Naive thymus-derived CD8-positive, alpha-beta T cell (primary cell): Measurements from ENCODE around the gene KCNN3. TPM values are rescaled to one million over a fixed set of nuclear protein-coding genes. Genes with fewer than 3 reads are reported as not detected.

Experiments used
- ATAC-seq, 2 donors: fragments of 150-1000 bp; cut with Tn5 transposase in 1 of 2; sonication (Bioruptor Pico), chemical (Tn5 transposase) in 1 of 2; 1 replicate in 1 of 2; 2 replicates in 1 of 2; pipeline ENCODE4 v1.10.0; 2021; ENCODE audit warnings: mild to moderate bottlenecking in 2 of 2, moderate library complexity in 2 of 2
- POLR2A ChIA-PET: fragments of 350-600 bp; sonication (Branson Sonifier 250); formaldehyde crosslinking; loops from one replicate; lab custom pipeline; 2021; ENCODE audit warnings: antibody characterized with exemption; lab: Charles Lee
- DNase-seq, 10 donors: peaks; one replicate each; pipeline versions ENCODE4 v3.0.0 to v3.0.0-alpha.2; 2020 to 2022
- H3K27ac Mint-ChIP-seq, 10 donors: one replicate each; pipeline ENCODE4 v1.8.0; 2020 to 2022; ENCODE audit warnings: mild to moderate bottlenecking in 10 of 10, mixed read lengths in 10 of 10, moderate library complexity in 4 of 10, inconsistent platforms in 1 of 10
- H3K27me3 Mint-ChIP-seq, 5 donors: one replicate each; pipeline ENCODE4 v1.8.0; 2021 to 2022; ENCODE audit warnings: mixed read lengths in 5 of 5
- H3K36me3 Mint-ChIP-seq, 3 donors: one replicate each; pipeline ENCODE4 v1.8.0; 2020 to 2022; ENCODE audit warnings: mixed read lengths in 3 of 3, mild to moderate bottlenecking in 2 of 3, inconsistent platforms in 1 of 3
- H3K4me1 Mint-ChIP-seq, 4 donors: one replicate each; pipeline ENCODE4 v1.8.0; 2021 to 2022; ENCODE audit warnings: mixed read lengths in 4 of 4
- H3K4me3 Mint-ChIP-seq, 10 donors: one replicate each; pipeline ENCODE4 v1.8.0; 2020 to 2022; ENCODE audit warnings: mild to moderate bottlenecking in 10 of 10, mixed read lengths in 10 of 10, moderate library complexity in 6 of 10, inconsistent platforms in 1 of 10
- H3K9me3 Mint-ChIP-seq, 9 donors: one replicate each; pipeline ENCODE4 v1.8.0; 2020 to 2022; ENCODE audit warnings: mixed read lengths in 9 of 9, mild to moderate bottlenecking in 3 of 9, inconsistent platforms in 1 of 9, moderate library complexity in 1 of 9
- polyA plus RNA-seq, 3 donors: library from polyadenylated mRNA; unstranded; fragments of 300-500 nt; fragmentation: Illumina TruSeq; gene quantifications; one replicate each; pipeline ENCODE4 v1.2.3, GENCODE V29; 2021
- total RNA-seq, 8 experiments: library from RNA in 2 of 8; stranded (reverse) in 2 of 8; gene quantifications; one replicate each; pipeline ENCODE4 v1.2.3 and lab custom pipeline; 2021 to 2026

The KCNN3 gene
- total and polyA plus RNA-seq, 5 experiments from 2014 or later: 0.08 TPM; not detected in 4

DNA sequence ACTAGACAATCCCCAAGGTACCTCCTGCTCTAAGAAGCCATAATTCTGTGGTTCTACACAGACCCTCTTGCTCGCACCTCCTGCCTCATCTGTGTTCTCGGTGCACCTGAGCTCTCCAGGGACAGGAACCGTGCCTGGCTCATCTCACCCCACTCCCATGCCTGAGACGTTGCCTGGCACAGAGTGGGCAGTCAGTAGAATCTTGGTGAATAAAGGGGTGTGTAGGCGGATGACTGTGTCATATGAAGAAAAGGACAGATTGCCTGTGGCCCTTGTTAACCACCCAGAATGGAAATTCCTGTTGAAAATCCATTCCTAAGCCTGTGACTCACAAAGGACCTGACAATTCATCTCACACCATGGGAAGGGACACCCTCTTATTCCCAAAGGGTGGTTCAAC is 92.9 kb downstream of the KCNN3 start:
- no peak overlapping the region for H3K27ac Mint-ChIP-seq
- POLR2A ChIA-PET: no interaction called here
- H3K4me3 Mint-ChIP-seq: no peak overlapping the region
- H3K36me3 Mint-ChIP-seq: peaks cover 0 to 3% (median 0%) of the 10 kb centered on the region in 3 donors
- H3K9me3 Mint-ChIP-seq: peaks cover 0 to 2% (median 0%) of the 10 kb centered on the region in 9 donors
- ATAC-seq: no peak
- peaks cover 0 to 6% (median 3%) of the 10 kb centered on the region in 4 donors for H3K4me1 Mint-ChIP-seq
- H3K27me3 Mint-ChIP-seq: no peaks in the 10 kb centered on the region
- no peak for DNase-seq

DNA sequence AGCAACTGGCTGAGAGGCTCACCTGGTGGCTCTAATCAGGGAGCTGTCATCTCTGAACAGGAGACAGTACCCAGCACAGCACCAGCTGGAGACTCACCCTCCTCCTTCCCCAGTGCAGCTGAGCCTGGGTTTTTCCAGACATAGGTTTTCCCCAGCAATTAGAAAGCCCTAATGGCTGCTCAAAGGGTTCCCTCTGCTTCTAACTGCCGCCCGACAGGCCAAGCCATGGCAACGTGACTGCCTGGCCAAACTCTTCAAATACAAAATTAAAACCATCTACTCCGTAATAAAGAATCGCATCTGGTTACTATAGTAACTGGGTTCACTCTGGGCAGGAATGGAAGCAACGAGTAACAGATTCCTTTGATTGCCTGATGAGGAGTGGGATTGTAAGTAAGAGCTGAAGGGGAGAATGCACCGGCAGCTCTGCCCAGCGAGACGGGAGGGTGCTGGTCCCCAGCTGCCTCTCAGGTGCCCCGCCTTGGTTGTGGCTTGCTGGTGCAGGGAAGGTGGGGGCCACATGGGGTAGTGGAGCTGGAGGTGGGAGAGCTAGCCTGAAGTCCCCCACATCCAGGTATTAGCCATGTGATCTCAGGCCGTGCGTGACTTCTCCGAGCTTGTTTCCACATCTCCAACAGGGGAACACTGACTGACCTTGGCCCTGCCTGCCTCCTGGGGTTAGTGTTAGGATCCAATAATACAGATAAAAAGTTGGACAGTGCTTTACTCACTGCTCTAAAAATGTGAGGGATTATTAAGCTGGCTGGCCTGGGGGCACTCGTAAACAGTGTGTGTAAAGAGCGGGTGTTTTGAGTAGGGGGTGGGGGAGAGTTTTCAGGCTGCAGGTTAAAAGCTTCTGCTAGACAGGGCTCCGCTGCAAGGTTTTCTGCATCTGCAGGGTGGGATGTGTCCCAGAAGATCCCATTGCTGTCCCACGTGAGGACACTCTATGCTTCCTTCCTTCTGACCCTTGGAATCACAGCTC is 94.2 kb downstream of the KCNN3 start:
- POLR2A ChIA-PET: interaction anchor here (0.5 to 2.7 kb wide), 2 partner anchors 15 to 168 kb away, joined by 4 to 7 read pairs; no protein-coding TSS in a partner anchor
- H3K27me3 Mint-ChIP-seq: no peaks in the 10 kb centered on the region
- H3K27ac Mint-ChIP-seq: peak overlapping the region in 1 of 10 donors; percentile 50
- peaks cover 0 to 2% (median 0%) of the 10 kb centered on the region in 9 donors for H3K9me3 Mint-ChIP-seq
- ATAC-seq (no peak), DNase-seq (no peak)
- no peak overlapping the region for H3K4me3 Mint-ChIP-seq
- peaks cover 0 to 3% (median 0%) of the 10 kb centered on the region in 3 donors for H3K36me3 Mint-ChIP-seq
- H3K4me1 Mint-ChIP-seq: peaks cover 0 to 5% (median under 1%) of the 10 kb centered on the region in 4 donors

DNA sequence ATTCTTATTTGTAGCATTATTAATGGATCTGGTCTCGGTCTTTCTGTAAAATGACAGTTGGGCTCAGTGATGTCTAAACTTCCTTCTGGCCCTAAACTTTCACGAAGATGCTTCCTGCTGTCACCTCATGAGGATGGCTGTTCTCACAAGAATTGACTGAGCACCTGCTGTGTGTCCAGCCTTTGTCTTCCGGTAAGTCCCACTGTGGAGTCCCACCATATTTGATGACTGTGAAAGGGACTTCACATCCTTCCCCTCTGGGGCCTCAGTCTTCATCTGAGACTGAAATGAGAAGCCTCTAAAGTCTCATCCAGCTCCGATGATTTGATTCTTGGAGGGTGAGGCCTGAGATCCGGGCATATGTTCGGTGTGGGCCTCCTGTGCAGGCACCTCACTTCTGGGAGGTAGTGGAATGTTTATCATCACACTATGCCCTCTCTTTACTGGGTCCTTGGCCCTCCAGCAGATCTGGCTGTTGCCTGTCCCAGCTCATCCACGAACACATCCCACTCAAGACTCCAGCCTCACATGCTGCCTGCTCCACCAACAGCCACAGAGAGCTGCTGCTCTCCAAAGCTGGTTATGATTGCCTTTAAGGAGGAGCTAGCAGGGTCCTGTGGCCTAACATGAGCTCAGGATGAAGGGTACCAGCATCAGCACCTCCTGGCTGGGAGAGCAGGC is 95.8 kb downstream of the KCNN3 start:
- H3K27ac Mint-ChIP-seq: no peak overlapping the region
- no peak overlapping the region for H3K4me3 Mint-ChIP-seq
- POLR2A ChIA-PET: interaction anchor here (0.8 to 2.7 kb wide), 2 partner anchors 10 to 16 kb away, joined by 3 to 7 read pairs; no protein-coding TSS in a partner anchor
- peaks cover 0 to 5% (median under 1%) of the 10 kb centered on the region in 4 donors for H3K4me1 Mint-ChIP-seq
- peaks cover 0 to 1% (median 0%) of the 10 kb centered on the region in 3 donors for H3K36me3 Mint-ChIP-seq
- H3K9me3 Mint-ChIP-seq: peaks cover 0 to 2% (median 0%) of the 10 kb centered on the region in 9 donors
- DNase-seq (no peak), ATAC-seq (no peak)
- H3K27me3 Mint-ChIP-seq: no peaks in the 10 kb centered on the region

DNA sequence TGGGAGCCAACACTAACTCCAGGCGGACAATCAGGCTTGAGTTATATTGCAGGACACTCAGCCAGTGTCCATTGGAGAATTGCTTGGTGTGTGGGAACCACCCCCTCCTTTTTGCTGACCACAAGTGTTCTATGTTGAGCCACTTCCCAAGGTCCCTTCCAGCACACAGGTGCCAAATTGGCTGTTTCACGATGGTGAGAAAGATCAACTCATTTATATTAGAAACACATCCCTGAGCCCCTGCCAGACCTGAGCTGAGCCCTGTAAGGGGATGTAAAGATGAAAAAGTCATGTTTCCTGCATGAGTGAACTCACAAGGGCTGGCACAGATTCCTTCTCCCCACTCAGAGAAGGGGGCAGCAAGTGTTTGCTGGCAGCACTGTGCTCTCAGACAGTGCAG is 96.5 kb downstream of the KCNN3 start:
- H3K27me3 Mint-ChIP-seq: no peaks in the 10 kb centered on the region
- POLR2A ChIA-PET: interaction anchor here (2.7 kb wide), 1 partner anchor 17 kb away, joined by 7 read pairs; no protein-coding TSS in a partner anchor

DNA sequence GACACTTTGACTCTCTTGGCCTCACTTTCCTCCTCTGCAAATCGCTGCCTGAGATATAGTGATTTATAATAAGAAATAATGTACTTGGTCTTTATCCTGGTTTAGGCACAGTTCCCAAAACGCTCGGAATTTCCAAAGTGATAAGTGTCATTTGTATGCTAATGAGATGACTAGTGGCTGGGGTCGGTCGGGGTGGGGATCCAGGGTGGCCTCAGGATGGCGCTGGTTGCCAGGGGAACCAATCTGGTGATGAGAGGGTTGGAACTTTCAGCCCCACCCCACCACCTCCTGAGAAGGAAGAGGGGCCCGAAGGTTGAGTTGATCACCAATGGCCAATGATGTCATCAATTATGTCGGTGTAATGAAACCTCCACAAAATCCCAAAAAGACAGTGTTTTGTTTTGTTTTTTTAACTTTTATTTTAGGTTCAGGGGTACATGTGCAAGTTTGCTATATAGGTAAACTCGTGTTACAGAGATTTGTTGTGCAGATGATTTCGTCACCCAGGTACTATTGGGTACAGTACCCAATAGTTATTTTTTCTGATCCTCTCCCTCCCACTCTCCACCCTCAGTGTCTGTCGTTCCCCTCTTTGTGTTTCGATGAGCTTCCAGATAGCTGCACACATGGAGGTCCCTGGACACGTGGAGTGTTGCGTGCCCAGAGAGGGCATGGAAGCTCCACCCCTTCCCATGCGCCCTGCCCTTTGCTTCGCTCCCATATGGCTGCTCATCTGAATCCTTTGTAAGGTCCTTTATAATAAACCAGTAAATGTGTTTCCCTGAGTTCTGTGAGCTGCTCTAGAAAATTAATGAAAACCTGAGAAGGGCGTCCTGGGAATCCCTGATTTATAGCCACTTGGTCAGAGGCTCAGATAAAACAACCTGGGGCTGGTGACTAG is 97.2 kb downstream of the KCNN3 start:
- Mint-ChIP-seq H3K4me3 (no peak overlapping the region), H3K27ac (peak overlapping the region in 3 of 10 donors; percentile 26 to 37 (median 33)), H3K36me3 (no peaks in the 10 kb centered on the region), H3K9me3 (no peaks in the 10 kb centered on the region), H3K27me3 (no peaks in the 10 kb centered on the region), H3K4me1 (peaks cover 0 to 5% (median under 1%) of the 10 kb centered on the region in 4 donors)
- POLR2A ChIA-PET: interaction anchor here (2.7 kb wide), 1 partner anchor 18 kb away, joined by 7 read pairs; no protein-coding TSS in a partner anchor
- DNase-seq (peak in 8 of 10 donors; percentile 25 to 75 (median 38)), ATAC-seq (peak; percentile 64 to 66)

More for the DNA sequence above, 96.5 kb downstream of the KCNN3 start:
- Mint-ChIP-seq H3K9me3 (no peaks in the 10 kb centered on the region), H3K4me1 (peaks cover 0 to 5% (median under 1%) of the 10 kb centered on the region in 4 donors), H3K27ac (peak overlapping the region in 2 of 10 donors; percentile 9 to 53), H3K36me3 (no peaks in the 10 kb centered on the region), H3K4me3 (no peak overlapping the region)
- no peak for ATAC-seq
- no peak for DNase-seq

DNA sequence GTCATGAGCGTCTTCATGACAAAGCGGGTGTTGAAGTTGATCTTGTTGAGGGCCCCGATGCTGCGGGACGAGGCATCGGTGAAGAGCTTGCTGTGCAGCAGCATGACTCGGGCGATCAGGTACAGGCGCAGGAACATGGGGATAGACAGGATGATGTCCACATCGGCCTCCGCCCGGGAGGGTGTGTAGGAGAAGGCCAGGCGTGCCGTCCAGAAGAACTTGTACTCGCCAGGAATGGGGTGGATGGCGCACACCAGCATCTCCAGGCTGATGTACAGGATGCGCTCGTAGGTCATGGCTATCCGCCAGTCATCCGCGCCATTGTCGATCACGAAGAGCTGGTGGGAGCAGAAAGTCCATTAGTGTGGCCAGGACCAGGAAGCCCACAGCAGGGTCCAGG is 98.0 kb downstream of the KCNN3 start:
- DNase-seq: no peak
- H3K4me1 Mint-ChIP-seq: peaks cover 0 to 5% (median under 1%) of the 10 kb centered on the region in 4 donors
- peak overlapping the region in 2 of 10 donors; percentile 48 to 57 for H3K27ac Mint-ChIP-seq
- POLR2A ChIA-PET: no interaction called here
- no peak overlapping the region for H3K4me3 Mint-ChIP-seq
- H3K9me3 Mint-ChIP-seq: no peaks in the 10 kb centered on the region
- H3K36me3 Mint-ChIP-seq: no peaks in the 10 kb centered on the region
- no peaks in the 10 kb centered on the region for H3K27me3 Mint-ChIP-seq
- ATAC-seq: no peak

DNA sequence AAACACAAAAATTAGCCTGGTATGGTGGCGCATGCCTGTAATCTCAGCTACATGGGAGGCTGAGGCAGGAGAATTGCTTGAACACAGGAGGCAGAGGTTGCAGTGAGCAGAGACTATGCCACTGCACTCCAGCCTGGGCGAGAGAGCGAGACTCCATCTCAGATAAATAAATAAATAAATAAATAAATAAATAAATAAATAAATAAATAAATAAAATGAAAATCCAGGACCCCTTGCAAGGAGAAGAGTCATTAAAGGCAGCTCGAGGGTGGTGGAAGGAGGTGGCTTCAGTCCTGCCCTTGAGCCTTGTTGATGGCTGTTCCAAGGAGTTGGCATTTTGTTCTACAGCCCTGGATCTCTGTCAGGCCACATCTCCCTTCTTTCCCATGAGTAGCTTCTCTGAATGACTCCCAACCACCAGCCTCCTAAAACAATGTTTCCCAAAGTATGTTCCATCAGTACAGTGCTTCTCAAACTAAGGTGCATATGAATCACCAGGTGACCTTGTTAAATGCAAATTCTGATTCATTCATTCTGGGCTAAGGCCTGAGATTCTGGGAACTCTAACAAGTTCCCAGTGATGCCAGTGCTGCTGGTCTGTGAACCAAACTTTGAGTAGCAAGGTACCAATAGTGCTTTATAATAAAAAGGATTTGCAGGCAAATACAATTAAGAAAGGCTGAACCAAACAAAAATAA is 99.0 kb downstream of the KCNN3 start:
- Mint-ChIP-seq H3K4me3 (no peak overlapping the region), H3K9me3 (no peaks in the 10 kb centered on the region), H3K27me3 (peaks cover 0 to under 1% (median 0%) of the 10 kb centered on the region in 5 donors), H3K4me1 (peaks cover 0 to 5% (median 1%) of the 10 kb centered on the region in 4 donors), H3K36me3 (no peaks in the 10 kb centered on the region), H3K27ac (peak overlapping the region in 1 of 10 donors; percentile 12)
- DNase-seq: no peak
- ATAC-seq: no peak
- POLR2A ChIA-PET: interaction anchor here (0.6 kb wide), 1 partner anchor 637 kb away, joined by 3 read pairs; no protein-coding TSS in a partner anchor

DNA sequence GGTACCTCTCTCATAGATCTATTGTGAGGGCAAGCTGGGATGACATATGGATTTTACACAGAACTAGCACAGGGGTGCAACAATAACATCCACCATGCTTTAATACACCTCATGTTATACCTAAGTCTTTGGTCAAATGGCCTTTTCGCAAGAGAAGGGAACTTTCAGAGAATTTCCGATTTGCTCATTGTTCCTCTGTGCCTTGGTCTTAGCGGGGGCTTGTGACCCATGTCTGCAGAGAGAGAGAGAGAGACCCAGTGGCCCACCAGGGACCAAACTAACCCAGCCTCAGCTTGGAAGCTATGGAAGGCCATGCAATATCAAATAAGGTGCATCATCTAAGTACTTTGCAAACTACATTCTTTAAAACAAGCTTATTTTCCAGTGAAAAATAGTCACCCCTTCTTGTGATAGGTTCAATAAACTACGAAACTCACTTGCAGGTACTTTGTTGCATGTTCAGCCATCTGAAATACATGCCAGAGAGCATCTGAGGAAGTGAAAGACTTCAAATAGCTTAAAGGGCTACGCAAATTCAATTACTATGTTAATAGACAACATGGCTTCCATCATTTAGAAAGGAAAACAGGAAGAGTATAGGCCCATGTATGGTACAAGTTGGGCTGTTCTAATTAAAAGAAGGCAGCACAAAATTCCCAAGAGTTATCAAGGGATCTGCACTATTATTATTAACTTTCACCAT is 100.7 kb downstream of the KCNN3 start:
- POLR2A ChIA-PET: no interaction called here
- H3K4me1 Mint-ChIP-seq: peaks cover 0 to 5% (median 3%) of the 10 kb centered on the region in 4 donors
- ATAC-seq: no peak

DNA sequence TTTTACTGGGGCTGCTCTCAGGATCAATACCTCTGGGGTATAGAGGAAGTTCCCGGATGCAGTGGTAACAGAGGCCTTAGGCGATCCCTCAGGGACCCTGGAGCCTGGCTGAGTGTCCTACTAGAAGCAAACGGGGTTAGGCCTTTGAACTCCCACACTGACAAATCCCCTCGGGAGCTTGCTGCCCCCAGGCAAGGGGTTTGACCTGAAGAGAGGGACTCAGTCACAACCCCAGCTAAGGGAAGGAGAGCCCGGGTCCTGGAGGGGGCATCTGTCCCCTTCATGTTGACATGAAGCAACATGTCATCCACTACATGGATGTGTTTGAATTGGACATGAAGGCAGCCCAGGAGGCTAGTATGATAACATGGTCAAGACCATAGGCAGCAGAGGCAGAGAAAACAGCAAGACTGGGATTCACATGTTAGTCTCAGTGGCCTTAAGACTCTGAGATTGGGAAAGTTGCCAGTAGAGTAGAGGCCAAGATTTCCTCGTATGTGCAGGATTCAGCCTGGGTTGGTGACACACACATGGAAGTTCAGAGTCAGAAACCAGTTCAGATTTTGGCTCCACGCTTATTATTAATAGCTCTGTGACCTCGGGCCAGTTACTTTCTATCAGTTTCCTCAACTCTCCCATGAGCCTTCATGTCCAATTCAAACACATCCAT is 101.5 kb downstream of the KCNN3 start:
- H3K27ac Mint-ChIP-seq: peak overlapping the region in 3 of 10 donors; percentile 33 to 77 (median 47)
- H3K9me3 Mint-ChIP-seq: no peaks in the 10 kb centered on the region
- peaks cover 0 to 16% (median 0%) of the 10 kb centered on the region in 5 donors for H3K27me3 Mint-ChIP-seq
- H3K4me1 Mint-ChIP-seq: peaks cover 0 to 6% (median 4%) of the 10 kb centered on the region in 4 donors
- no peak for ATAC-seq
- no peak for DNase-seq
- no peaks in the 10 kb centered on the region for H3K36me3 Mint-ChIP-seq
- H3K4me3 Mint-ChIP-seq: peak overlapping the region in 1 of 10 donors; percentile 45
- POLR2A ChIA-PET: no interaction called here

More for the DNA sequence above, 100.7 kb downstream of the KCNN3 start:
- Mint-ChIP-seq H3K27ac (peak overlapping the region in 2 of 10 donors; percentile 29 to 47), H3K27me3 (peaks cover 0 to 11% (median 0%) of the 10 kb centered on the region in 5 donors), H3K36me3 (no peaks in the 10 kb centered on the region), H3K4me3 (no peak overlapping the region), H3K9me3 (no peaks in the 10 kb centered on the region)
- no peak for DNase-seq
